ENCODE measurements around the gene EIF2B2.

DNA sequence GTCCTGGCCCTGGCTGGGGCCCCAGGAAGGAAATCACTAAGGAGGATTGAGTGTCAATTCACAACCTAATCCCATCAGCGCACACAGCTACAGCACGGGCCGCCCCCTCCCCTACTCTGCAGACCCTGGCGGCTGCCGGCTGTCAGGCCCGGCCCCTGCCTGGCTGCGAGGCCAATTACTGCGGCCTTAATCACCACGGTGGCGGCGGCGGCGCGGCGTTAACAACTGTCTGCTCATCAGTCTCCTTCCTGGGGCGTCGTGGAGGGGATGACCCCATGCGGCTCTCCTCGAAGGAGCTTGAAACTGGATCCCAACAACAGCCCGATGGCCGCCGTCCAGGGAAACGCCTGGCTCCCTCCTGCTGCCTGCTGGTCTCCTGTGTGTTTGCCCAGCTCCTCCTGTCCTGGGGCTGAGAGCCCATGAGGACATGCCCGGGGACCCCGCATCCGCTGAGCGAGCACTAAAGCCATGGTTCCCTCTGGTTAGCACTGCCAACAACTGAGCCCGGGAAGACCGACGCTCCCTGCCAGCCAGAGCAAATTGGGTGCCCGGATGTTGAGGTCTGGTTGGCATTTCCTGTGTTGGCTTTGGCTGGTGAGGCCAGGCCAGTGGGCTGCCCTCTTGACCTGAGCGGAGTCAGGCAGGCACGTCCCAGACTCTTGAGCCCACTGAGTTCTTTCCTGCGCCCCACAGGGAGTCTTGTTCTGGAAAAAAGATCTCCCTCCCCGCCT lies 21.8 kb upstream of the EIF2B2 start:
- TF ChIP-seq EZH2 (IDR thresholded peaks at IDR 0.05; ENCODE audit: insufficient read depth, poor library complexity, severe bottlenecking) (no peak), EZH2phosphoT487 (IDR thresholded peaks at IDR 0.05; ENCODE audit: insufficient read depth, low read depth) (no peak)
